GM21786 (cell line): Measurements from ENCODE around the gene FAAP20.

Experiments
- ATAC-seq: cut with Tn5 transposase; IDR thresholded peaks from one replicate; pipeline ENCODE4 v1.9.1; 2021; ENCODE audit not compliant: unreplicated experiment

The FAAP20 gene

DNA sequence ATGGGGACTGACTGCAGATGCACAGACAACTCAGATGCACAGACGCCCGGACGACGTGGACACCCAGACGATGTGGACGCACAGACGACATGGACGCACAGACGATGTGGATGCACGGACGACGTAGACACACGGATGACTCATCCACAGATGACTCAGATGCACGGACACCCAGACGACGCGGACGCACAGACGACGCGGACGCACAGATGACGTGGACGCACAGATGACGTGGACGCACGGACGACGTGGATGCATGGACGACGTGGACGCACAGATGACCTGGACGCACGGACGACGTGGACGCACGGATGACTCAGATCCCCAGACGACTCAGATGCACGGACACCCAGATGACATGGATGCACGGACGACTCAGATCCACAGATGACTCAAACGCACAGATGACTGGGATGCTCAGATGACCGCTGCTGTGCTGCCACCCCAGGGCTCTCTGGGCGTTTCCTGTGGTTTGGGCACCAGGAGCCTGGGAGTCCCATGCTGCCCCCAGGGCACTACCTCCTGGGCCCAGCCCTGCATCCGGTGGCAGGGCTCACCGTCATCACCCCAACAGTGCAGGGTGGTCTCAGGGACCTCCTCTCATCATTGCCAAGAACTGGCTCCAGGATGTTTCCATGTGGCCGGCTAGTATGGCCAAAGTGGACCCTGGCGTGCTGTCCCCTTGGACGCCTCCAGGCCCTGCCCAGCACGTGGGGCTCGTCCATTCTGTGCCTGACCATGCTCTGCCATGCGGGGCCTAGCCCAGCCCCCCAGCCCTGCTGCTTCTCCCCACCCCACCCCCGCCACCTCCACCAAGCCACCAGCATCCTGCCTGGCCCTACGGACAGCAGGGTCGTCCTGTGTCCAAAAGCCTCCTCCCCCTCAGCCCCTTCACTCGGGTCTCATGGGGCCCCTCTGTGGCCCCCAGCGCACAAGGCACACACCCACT is 14.0 kb downstream of the FAAP20 start:
- no peak for ATAC-seq

DNA sequence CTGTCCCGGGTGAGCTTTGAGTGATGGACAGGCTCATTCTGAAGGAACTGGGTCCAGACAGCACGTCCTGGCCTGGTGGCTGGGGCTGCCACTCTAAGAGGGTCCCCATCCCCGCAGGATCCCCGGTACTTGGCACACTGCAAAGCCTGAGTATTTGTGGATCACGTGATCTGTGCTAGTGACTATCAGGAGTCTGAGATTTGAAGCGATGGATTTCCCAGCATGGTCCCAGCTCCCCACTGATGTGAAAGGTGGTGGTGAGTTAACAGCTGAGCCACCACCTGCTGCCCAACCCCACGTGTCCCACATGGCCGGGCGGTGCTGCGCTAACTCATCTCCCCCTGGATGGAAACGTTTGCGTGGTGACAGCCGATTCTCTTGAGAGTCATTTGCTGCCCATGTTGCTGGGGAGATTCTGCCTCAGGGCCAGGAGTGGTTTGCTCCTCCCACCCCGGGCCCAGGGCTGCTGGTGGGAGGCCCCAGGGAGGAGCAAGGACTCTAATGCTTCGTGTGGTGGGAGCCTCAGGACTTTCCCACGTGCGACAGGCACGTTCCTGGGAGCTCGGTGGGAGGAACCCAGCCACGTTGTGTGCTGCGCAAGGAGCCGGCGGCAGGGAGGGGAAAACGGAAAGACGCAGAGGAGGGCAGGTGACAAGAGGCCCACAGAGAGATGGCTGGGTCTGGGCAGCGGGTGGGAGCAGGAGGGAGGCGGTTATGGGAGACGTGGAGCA is 15.1 kb downstream of the FAAP20 start:
- no peak for ATAC-seq

DNA sequence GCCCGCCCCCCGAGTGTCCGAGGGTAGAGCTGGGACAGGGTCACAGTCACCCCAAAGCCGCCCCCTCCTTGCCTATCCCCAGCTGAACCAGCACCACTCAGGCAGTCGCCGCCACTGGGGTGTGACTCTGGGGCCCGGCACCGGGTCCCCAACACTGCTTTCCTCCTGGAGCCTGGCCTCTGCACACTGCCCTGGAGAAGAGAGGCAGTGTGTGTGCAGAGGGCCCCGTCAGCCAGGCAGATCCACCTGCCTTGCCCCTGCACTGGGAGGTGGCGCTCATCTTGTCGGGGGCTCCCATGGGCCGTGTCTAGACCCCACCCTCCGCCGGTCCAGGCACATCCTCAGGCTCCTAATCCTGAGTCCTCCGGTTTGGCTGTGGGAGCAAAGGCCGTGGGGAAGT is 15.7 kb downstream of the FAAP20 start:
- ATAC-seq = no peak

DNA sequence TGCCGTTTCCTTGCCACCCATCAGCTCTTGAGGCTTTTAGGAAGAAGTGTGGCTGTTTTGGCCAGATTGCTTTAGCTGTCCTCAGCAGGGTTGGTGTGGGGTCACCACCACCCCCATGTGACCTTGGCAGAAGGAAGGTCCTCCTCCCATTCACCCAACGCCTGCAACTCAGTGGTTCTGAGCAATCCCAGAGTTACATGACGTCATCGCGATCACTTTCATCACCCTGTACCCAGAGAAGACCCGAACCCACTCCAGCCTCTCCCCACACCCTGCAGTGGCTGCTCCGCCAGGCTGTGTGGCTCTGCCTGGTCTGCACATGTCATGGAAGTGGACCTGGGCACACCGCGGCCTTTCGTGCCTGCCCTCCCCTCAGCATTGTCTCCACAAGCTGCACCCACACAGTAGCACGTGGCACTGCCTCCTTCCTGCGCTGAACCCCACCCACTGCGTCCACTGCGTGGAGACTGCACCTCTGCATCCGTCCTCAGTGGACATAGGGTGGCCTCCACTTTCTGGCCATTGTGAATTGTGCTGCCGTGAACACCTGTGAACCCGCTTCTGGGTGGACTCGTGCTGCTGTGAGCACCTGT is 16.5 kb downstream of the FAAP20 start:
- no peak for ATAC-seq

DNA sequence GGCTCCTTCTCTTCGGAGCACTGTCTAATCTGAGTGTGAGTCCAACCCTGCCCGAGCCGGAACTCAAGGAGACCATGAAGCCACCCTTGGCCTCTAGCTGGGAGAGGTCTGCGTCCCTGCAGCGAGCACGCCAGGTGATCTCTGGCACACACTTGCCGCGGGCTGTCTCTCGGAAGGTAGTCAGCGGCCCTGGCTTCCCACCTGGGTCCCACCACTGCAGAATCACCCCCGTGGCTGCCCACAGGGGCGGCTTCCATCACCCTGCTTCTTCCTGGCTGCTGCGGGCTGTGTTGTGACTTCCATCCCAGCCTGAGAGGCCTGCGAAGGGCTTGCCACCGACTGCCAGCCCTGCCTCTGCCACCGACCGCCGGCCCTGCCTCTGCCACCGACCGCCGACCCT is 17.0 kb downstream of the FAAP20 start:
- no peak for ATAC-seq

DNA sequence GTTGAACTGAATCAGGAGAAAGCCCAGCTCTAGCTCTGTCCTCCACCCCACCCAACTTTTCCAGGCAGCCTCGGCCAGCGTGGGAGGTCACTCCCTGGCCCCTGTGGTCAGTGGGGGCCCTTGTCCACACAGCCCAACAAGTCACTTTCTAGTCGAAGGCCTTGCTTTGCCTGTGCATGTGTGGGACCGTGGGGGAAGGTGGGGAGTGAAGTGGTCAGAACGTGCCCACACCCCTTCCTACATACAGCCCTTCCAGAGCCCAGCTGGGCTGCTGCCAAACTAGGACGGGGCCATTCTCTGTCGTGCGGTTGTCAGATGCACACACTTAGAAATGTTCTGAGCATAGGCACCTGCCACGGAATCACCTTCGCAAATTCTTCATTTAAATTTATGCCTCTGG is 18.0 kb downstream of the FAAP20 start:
- no peak for ATAC-seq

DNA sequence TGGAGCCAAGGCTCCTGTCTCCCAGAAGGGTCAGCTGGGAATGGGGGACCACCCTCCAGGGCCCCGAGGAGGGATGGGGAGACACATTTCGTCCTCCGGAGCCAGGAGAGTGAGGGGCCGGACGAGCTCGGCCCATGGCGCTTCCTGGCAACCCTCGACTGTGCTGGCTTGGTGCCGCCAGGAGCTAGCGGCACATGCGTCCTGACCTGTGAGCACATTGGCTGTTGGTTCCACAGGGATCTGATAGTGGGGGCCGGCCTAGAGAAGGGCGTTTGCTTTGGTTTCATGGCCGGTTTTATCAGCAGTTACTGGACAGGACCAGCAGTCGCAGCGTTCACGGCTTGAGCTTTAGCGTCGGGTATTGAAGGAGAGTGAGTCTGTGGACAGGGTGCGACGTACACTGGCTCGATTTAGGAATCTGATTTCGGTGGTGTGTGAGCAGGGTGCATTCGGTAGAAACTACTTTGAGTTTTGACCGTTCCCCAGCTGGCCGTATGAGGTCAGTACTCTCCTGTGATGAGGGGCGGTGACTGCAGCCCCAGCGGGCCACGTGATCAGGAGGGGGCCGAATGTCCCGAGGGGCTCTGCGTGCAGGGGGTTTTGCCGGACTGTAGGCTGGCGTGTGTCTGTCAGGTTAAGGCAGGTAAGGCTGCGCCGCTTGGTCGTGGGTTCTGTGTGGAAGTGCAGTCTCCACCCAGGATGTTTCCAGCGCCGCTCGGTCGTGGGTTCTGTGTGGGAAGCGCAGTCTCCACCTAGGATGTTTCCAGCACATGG is 18.7 kb downstream of the FAAP20 start:
- ATAC-seq = no peak

DNA sequence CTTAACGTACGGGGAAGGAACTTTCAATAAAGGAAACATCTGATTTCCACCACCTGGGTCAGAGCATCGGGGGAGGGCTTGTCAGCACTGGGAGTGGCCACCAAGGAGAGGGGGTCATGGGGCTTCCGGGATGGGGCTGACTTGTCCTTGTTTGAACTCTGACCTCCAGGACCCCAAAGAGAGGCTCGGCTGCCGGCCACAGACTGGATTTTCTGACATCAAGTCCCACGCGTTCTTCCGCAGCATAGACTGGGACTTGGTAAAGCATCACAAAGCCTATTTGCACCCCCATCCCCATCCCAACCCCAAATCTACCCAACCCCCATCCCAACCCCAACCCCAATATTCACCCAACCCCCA is 19.5 kb downstream of the FAAP20 start:
- ATAC-seq = no peak

DNA sequence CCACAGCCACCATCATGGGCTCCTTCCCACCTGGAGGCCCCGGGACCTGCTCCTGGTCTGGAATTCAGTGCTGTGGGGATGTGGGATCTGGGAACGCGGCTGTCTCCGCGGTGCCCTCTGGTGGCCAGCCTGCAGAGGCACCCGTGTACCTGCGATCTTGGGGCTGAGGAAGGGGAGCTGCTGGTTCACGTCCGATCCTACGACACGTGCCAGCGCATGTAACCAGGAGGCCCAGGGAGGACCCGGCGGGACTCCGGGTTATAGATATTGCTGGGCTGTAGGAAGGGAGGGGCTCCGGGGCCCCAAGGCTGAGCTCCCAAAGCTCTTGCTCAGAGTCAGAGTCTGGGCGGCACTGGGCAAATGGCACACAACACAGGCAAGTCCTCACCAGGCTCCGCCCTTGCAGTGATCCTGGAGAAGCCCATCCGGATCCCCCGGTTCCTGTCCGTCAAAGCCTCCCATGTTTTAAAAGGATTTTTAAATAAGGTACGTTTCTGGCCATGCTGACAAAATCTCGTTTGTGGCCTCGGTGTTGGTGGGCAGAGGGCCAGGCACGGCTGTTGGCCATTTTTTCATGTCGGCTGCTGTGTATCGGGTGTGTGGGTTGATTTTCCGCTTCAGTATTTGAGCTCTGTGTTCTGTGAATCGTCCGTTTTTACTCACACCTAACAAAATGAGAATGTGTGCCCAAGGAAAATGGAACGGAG is 20.1 kb downstream of the FAAP20 start:
- ATAC-seq = no peak

DNA sequence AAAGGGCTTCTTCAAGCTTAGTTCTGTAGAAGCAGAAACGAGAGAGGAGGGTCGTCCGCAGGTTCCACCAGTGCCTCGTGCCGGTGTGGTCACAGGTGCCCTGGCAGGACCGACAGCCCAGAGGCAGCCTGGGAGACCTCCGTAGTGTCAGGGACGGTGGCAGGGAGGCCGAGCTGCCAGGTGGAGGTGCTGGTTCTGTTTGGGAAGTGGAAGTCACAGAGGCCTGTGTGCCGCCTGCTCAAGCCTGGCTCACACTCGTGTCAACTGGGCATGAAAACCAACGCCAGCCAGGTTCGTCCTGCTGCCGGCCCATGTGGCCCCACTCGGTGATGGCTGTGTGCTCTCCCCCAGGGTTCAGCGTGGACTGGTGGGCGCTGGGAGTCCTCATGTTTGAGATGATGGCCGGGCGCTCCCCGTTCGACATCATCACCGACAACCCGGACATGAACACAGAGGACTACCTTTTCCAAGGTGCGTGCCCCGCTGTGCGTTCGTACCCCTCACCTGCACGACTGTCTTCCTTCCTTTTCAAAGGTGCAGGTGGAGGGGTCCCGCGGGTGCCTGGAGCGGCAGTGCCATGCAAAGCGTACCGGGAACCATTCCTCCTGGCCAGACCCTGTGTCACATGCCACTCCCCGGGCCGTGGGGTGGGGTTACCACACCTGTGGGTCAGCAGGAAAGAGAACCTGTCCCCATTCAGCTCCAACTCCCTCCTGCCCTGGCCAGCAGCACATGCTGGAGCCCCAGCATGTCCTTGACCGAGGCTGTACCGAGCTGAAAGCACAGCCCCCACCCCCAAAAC is 20.8 kb downstream of the FAAP20 start:
- ATAC-seq = no peak

DNA sequence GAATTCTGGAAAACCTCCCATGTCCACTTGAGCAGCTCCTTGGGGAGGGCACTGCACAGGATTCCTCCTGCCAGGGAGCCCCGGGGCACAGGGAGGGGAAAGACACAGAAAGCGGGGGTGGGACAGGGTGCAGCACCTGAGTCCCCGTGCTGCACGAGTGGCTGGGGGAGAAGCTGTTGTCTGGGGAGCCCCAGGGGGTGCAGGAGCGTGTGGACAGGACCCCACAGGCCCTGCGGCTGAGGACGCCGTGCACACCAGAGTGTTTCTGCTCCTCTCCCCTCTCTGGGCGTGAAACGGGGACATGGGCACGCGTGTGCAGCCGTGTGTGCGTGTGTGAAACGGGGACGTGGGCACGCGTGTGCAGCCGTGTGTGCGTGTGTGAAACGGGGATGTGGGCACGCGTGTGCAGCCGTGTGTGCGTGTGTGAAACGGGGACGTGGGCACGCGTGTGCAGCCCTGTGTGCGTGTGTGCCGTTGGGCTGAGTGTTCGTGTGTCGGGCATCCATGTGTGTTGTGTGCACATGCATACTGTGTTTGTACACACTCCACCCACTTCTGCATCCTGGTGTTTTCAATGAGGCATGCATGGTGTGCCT is 21.9 kb downstream of the FAAP20 start:
- no peak for ATAC-seq

DNA sequence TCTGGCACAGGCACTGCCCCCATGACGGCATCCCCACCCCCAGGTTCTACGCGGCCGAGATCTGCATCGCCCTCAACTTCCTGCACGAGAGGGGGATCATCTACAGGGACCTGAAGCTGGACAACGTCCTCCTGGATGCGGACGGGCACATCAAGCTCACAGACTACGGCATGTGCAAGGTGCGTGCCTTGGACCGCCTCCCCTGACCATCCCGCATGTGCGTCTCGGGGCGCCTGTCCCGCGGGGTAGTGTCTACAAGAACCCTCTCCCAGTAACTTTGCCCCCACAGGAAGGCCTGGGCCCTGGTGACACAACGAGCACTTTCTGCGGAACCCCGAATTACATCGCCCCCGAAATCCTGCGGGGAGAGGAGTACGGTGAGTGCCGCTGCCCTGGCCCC is 22.6 kb downstream of the FAAP20 start:
- ATAC-seq = no peak

DNA sequence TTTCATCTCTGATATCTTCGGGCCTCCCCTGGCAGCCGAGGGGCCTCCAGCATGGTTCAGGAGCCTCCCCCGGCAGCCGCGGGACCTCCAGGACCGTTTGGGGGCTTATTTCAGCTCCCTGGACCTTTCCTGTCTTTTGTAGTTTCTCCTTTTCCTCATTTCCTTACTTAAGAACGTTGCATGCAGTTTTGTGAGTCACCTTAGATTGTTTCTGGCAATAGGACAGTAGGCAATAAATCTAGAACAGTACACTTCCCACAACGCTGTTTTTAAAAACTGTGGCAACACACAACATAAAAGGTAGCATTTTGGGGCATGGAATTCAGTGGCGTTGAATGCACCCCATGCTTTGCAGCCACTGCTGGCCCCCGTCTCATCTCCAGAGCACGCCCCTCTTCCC is 24.4 kb downstream of the FAAP20 start:
- ATAC-seq = no peak

DNA sequence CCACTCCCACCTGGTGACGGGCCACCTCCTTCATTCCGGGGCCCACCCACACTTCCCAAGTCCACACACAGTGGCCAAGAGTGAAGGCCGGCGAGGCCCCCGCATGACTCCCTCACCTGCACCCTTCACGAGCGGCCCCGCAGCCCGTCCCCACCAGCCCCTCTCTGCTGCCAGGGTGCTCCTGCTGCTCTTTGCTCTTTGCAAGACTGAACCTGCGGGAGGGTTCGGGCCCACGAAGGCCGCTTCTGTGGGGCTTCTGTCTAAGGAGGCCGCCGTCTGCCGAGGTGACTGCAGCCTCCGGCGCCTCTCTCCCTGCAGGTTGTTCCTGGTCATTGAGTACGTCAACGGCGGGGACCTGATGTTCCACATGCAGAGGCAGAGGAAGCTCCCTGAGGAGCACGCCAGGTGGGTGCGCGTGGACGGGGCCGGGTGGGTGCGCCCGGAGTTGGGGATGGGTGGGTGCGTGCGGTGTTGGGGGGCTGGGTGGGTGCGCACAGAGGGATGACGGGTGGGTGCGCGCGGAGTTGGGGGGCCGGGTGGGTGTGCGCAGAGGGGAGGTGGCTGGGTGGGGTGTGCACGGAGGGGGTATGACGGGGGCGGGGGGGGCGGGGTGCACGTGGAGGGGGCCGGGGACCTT is 25.3 kb downstream of the FAAP20 start:
- no peak for ATAC-seq

DNA sequence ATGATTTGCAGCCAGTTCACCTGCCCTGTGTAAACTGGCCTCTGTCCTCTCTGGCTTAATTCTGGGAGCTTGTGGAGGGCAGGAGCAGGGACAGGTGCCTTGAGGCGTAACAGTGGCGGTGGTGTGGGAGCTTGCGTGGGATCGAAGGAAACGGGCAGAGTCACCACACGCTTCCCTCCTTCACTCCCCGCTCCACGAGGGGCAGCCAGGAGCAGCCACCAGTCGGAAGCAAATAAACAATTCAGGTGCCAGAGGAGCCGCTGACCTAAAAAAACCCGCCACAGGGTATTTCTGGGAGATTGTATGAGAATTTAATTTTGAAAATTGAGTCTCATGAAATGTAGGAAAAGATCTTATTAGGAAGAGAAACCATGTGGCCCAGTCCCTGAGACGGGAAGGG is 26.0 kb downstream of the FAAP20 start:
- ATAC-seq = no peak

DNA sequence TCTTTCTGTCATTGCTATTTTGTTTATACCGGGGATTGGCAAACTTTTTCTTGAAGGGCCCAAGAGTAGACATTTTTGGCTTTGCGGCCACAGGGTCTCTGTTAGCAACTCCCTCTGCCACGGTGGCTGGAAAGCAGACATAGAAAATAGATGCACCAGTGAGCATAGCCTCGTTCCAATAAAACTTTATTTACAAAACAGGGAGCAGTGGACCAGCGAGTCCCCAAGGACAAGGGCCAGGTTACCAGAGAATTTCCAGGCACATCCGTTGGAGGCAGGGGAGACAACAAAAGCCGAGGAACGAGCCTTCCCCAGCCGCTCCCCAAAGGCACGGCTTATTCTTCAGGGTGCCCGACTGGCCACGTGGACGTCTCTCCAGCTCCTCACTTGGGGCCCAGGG is 26.5 kb downstream of the FAAP20 start:
- ATAC-seq = no peak

DNA sequence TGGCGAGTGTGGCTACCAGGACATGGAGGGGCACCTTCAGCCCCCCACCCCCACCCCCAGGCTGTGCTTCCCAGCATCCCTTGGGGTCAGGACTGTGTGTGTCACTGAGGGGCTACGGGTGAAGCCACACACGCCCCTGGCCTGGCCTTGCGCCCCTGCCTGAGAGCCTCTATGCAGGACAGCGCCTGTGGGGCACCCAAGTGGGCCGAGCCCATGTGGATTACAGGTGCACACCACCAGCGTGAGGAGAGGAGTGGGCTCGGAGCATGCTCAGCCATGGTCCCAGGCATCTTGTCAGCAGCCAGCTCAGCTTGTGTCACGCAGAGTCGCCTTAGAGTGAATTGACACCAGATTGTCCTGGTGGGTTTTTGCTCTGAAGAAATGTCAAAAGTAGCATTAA is 27.9 kb downstream of the FAAP20 start:
- ATAC-seq = no peak

DNA sequence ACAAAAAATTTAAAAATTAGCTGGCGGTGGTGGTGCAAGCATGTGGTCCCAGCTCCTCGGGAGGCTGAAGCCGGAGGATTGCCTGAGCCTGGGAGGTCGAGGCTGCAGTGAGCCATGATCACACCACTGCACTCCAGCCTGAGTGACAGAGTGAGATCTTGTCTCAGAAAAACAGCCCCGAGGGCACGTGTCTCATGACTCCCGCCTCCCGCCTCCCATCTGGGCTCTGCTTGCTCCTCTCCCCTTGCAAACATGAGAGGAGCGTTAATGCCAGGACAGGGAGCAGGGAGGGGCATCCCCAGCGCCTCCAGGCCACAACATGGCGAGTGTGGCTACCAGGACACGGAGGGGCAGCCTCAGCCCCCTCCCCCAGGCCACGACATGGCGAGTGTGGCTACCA is 28.3 kb downstream of the FAAP20 start:
- no peak for ATAC-seq

DNA sequence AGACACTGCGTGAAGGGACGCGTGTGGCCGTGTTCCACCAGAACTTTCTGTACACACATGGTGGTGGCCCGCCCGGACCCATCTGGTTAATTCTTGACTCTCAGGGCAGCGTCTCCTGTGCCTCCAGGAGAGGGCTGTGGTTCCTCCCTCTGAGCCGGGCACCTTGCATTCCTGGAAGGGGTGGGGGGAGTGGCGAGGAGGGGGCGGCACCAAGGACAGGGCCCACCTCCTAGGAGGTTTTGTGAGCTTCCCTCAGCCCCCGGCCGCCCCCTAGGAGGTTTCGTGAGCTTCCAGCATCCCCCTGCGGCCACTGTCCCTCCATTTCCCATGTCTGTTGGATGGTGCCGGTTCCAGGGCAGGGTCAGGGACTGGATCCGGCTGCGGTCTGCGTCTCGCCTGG is 28.9 kb downstream of the FAAP20 start:
- ATAC-seq = no peak
